A549 (cell line): ENCODE measurements around the gene XK. TPM values are rescaled to one million over a fixed set of nuclear protein-coding genes. Genes with fewer than 3 reads are reported as not detected.
A peak's percentile ranks its signal among the peaks of the same experiment; 100 is the strongest.

ENCODE experiments used
- ATAC-seq, 2 experiments: fragments of 200-7000 bp in 1 of 2; fragments of >200 bp in 1 of 2; cut with Nextera tagmentation in 1 of 2; cut with Tn5 transposase in 1 of 2; 3 replicates each; pipeline versions ENCODE4 v1.8.0 to v1.9.1; 2018 to 2020; ENCODE audit warnings: mild to moderate bottlenecking in 1 of 2, moderate library complexity in 1 of 2
- CTCF ChIA-PET: fragments of 300-600 bp; sonication (Branson Sonifier 250); formaldehyde crosslinking; extraction: SDS; loops from one replicate; lab custom pipeline; 2021; ENCODE audit warnings: antibody characterized with exemption, inconsistent platforms; lab: Yijun Ruan, JAX
- POLR2A ChIA-PET: fragments of 350-600 bp; formaldehyde crosslinking; extraction: SDS; loops from one replicate; lab custom pipeline; 2021; ENCODE audit warnings: antibody characterized with exemption, inconsistent platforms; lab: Yijun Ruan, JAX
- DNase-seq, 2 experiments: peaks; one replicate each; pipeline versions ENCODE4 v3.0.0 to v3.0.0-alpha.2; 2011 to 2016; ENCODE audit warnings: low read depth in 1 of 2, low spot score in 1 of 2
- FAIRE-seq: peaks from 2 replicates; lab custom pipeline; 2011; peaks lifted over from hg19 to GRCh38; lab: Jason Lieb, UNC
- H3K27ac ChIP-seq, 2 experiments: fragments of >200 bp; sonication (Bioruptor Twin); formaldehyde crosslinking; 3 replicates each; pipeline ENCODE4 v1.5.1; 2016 to 2017
- H3K4me1 ChIP-seq: fragments of >200 bp; sonication (Bioruptor Twin); formaldehyde crosslinking; 3 replicates; pipeline ENCODE4 v1.6.1; 2016
- H3K4me2 ChIP-seq: fragments of >200 bp; sonication (Bioruptor Twin); formaldehyde crosslinking; 3 replicates; pipeline ENCODE4 v1.6.1; 2016
- H3K4me3 ChIP-seq: fragments of >200 bp; sonication (Bioruptor Twin); formaldehyde crosslinking; 3 replicates; pipeline ENCODE4 v1.5.1; 2016
- H3K9me3 ChIP-seq: fragments of >200 bp; sonication (Bioruptor Twin); formaldehyde crosslinking; 3 replicates; pipeline ENCODE4 v1.6.1; 2016
- CBX8 ChIP-seq: fragments of 200-600 bp; sonication (generic); IDR thresholded peaks from 2 replicates; pipeline ENCODE4 v1.6.1; 2016
- E2F6 ChIP-seq: IDR thresholded peaks from 2 replicates; pipeline ENCODE4 v1.6.1; 2012; ENCODE audit warnings: low read depth, borderline replicate concordance
- EP300 ChIP-seq, 2 experiments: fragments of >200 bp; sonication (Bioruptor Twin); formaldehyde crosslinking; IDR thresholded peaks; 2 replicates in 1 of 2; 3 replicates in 1 of 2; pipeline ENCODE4 v1.6.1; 2016 to 2017
- GATA3 ChIP-seq: IDR thresholded peaks from 2 replicates; pipeline ENCODE4 v1.6.1; 2012; ENCODE audit warnings: borderline replicate concordance
- HES2 ChIP-seq: fragments of >200 bp; sonication (Bioruptor Twin); formaldehyde crosslinking; IDR thresholded peaks from 2 replicates; pipeline ENCODE4 v1.6.1; 2016
- HEYL ChIP-seq: fragments of 250-450 bp; sonication (Bioruptor Pico); IDR thresholded peaks from 2 replicates; pipeline ENCODE4 v1.8.0; 2021; ENCODE audit warnings: mild to moderate bottlenecking, moderate library complexity
- HOXB13 ChIP-seq: fragments of 250-450 bp; sonication (Bioruptor Pico); IDR thresholded peaks from 2 replicates; pipeline ENCODE4 v1.5.0; 2020; ENCODE audit warnings: low read depth, mild to moderate bottlenecking, moderate library complexity
- JUN ChIP-seq, 2 experiments: fragments of >200 bp; sonication (Bioruptor Twin); formaldehyde crosslinking; IDR thresholded peaks; 2 replicates in 1 of 2; 3 replicates in 1 of 2; pipeline ENCODE4 v1.6.1; 2016 to 2017
- MAFK ChIP-seq: fragments of 450-650 bp; IDR thresholded peaks from 2 replicates; pipeline ENCODE4 v1.6.1; 2014; ENCODE audit not compliant: partially characterized antibody
- MAZ ChIP-seq: fragments of 150-350 bp; IDR thresholded peaks from 2 replicates; pipeline ENCODE4 v1.6.1; 2014; ENCODE audit warnings: antibody characterized with exemption, low read depth, low read length, borderline replicate concordance
- MYC ChIP-seq: IDR thresholded peaks from 2 replicates; pipeline ENCODE4 v1.6.1; 2012; ENCODE audit warnings: mild to moderate bottlenecking, inconsistent platforms, low read length, improper control_type of control experiment, borderline replicate concordance
- NPAS2 ChIP-seq: fragments of 250-450 bp; sonication (Bioruptor Pico); IDR thresholded peaks from 2 replicates; pipeline ENCODE4 v1.8.0; 2022; ENCODE audit warnings: mild to moderate bottlenecking, moderate library complexity, borderline replicate concordance
- POLR2AphosphoS2 ChIP-seq: conservative IDR thresholded peaks from 2 replicates; pipeline ENCODE4 v1.6.1; 2012; ENCODE audit warnings: low read length, improper control_type of control experiment, inconsistent platforms
- RAD21 ChIP-seq, 2 experiments: fragments of >200 bp in 1 of 2; sonication (Bioruptor Twin) in 1 of 2; formaldehyde crosslinking in 1 of 2; IDR thresholded peaks in 1 of 2; conservative IDR thresholded peaks in 1 of 2; 2 replicates in 1 of 2; 3 replicates in 1 of 2; pipeline ENCODE4 v1.6.1; 2012 to 2018; ENCODE audit warnings: inconsistent platforms in 1 of 2
- RCOR1 ChIP-seq: fragments of 150-350 bp; IDR thresholded peaks from 2 replicates; pipeline ENCODE4 v1.6.1; 2014; ENCODE audit warnings: antibody characterized with exemption, low read length, low read depth
- SMC3 ChIP-seq: fragments of >200 bp; sonication (Bioruptor Twin); formaldehyde crosslinking; IDR thresholded peaks from 3 replicates; pipeline ENCODE4 v1.6.1; 2018; ENCODE audit warnings: inconsistent platforms
- SREBF2 ChIP-seq: fragments of 450-650 bp; IDR thresholded peaks from 2 replicates; pipeline ENCODE4 v1.6.1; 2014; ENCODE audit warnings: mild to moderate bottlenecking, moderate library complexity
- TFCP2L1 ChIP-seq: fragments of 250-450 bp; sonication (Bioruptor Pico); IDR thresholded peaks from 2 replicates; pipeline ENCODE4 v1.5.0; 2021; ENCODE audit warnings: mild to moderate bottlenecking
- ZC3H11A ChIP-seq: fragments of 450-650 bp; IDR thresholded peaks from 2 replicates; pipeline ENCODE4 v1.6.1; 2014; ENCODE audit warnings: antibody characterized with exemption, mild to moderate bottlenecking
- ZFP36 ChIP-seq: fragments of 450-650 bp; IDR thresholded peaks from 2 replicates; pipeline ENCODE4 v1.6.1; 2014; ENCODE audit warnings: borderline replicate concordance; ENCODE audit not compliant: partially characterized antibody
- ZNF302 ChIP-seq: fragments of 250-450 bp; sonication (Bioruptor Pico); IDR thresholded peaks from 2 replicates; pipeline ENCODE4 v1.9.0; 2021; ENCODE audit warnings: inconsistent platforms, mild to moderate bottlenecking, moderate library complexity
- WGBS: methylation state at CpG from one replicate; pipeline ENCODE4 v1.1.6; 2017; ENCODE audit errors: missing lambda C conversion rate; 5-methylcytosine and 5-hydroxymethylcytosine counted together
- polyA plus RNA-seq, 4 experiments: library from polyadenylated mRNA; depleted of rRNA in 3 of 4; stranded (reverse); fragments of >200 nt; fragmentation: RNase III in 1 of 4; extraction: RNeasy Plus Mini Kit Qiagen cat#74134 plus additional on column Dnase treatment in 1 of 4; gene quantifications; 2 replicates in 3 of 4; 3 replicates in 1 of 4; pipeline ENCODE4 v1.2.3, GENCODE V29; 2011 to 2017
- TF ChIP-seq, protein P1 (sequence below): fragments of 200-600 bp; sonication (generic); IDR thresholded peaks from 2 replicates; pipeline ENCODE4 v1.6.1; 2016; ENCODE audit warnings: antibody characterized with exemption, mild to moderate bottlenecking, moderate library complexity
- TF ChIP-seq, protein P2 (sequence below): fragments of 250-450 bp; sonication (Bioruptor Pico); IDR thresholded peaks from 2 replicates; pipeline ENCODE4 v1.5.0; 2021; ENCODE audit warnings: mild to moderate bottlenecking, moderate library complexity, borderline replicate concordance

Gene XK
- polyA plus RNA-seq, 2 of the 4 experiments (the other 2 are of a cell fraction): 0.34 to 1.2 TPM

- no peaks in the 10 kb centered on the region for H3K9me3 ChIP-seq
- TF ChIP-seq, protein P1, sequence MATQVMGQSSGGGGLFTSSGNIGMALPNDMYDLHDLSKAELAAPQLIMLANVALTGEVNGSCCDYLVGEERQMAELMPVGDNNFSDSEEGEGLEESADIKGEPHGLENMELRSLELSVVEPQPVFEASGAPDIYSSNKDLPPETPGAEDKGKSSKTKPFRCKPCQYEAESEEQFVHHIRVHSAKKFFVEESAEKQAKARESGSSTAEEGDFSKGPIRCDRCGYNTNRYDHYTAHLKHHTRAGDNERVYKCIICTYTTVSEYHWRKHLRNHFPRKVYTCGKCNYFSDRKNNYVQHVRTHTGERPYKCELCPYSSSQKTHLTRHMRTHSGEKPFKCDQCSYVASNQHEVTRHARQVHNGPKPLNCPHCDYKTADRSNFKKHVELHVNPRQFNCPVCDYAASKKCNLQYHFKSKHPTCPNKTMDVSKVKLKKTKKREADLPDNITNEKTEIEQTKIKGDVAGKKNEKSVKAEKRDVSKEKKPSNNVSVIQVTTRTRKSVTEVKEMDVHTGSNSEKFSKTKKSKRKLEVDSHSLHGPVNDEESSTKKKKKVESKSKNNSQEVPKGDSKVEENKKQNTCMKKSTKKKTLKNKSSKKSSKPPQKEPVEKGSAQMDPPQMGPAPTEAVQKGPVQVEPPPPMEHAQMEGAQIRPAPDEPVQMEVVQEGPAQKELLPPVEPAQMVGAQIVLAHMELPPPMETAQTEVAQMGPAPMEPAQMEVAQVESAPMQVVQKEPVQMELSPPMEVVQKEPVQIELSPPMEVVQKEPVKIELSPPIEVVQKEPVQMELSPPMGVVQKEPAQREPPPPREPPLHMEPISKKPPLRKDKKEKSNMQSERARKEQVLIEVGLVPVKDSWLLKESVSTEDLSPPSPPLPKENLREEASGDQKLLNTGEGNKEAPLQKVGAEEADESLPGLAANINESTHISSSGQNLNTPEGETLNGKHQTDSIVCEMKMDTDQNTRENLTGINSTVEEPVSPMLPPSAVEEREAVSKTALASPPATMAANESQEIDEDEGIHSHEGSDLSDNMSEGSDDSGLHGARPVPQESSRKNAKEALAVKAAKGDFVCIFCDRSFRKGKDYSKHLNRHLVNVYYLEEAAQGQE: no peak
- TF ChIP-seq HES2 (no peak), GATA3 (no peak), HOXB13 (CRISPR knock-in tag) (no peak), MYC (no peak), SREBF2 (no peak), POLR2AphosphoS2 (no peak), TFCP2L1 (no peak), E2F6 (no peak), SMC3 (no peak), MAFK (no peak), EP300 (IDR thresholded peaks at IDR 0.05) (no peak), ZFP36 (no peak), ZC3H11A (no peak)
- H3K4me1 ChIP-seq: no peaks in the 10 kb centered on the region
- H3K4me3 ChIP-seq: no peak overlapping the region
- WGBS: 33% methylated on average over 1 of the region's 1 CpG
- no peak for ATAC-seq
- H3K27ac ChIP-seq: no peak overlapping the region
- FAIRE-seq: peak; percentile 84
- POLR2A ChIA-PET: no interaction called here
- no peak for DNase-seq
- CTCF ChIA-PET: interaction anchor here (1.2 kb wide), 1 partner anchor 14 kb away, joined by 5 read pairs; no protein-coding TSS in a partner anchor
- H3K4me2 ChIP-seq: no peak overlapping the region
Measured at GRCh38 chrX:37759351-37759750, 73.8 kb downstream of the XK start.

GRCh38 chrX:37759878-37760418 is 74.4 kb downstream of the XK start:
- no peak overlapping the region for H3K4me2 ChIP-seq
- no peak for DNase-seq
- ATAC-seq: no peak
- H3K9me3 ChIP-seq: no peaks in the 10 kb centered on the region
- H3K4me3 ChIP-seq: no peak overlapping the region
- CTCF ChIA-PET: interaction anchor here (2.6 kb wide), 1 partner anchor 15 kb away, joined by 9 read pairs; no protein-coding TSS in a partner anchor
- no peaks in the 10 kb centered on the region for H3K4me1 ChIP-seq
- 31% methylated on average over 2 of the region's 2 CpGs for WGBS
- TF ChIP-seq NPAS2: no peak
- TF ChIP-seq HEYL: no peak
- no peak for TF ChIP-seq E2F6
- no peak for TF ChIP-seq RAD21 (conservative IDR thresholded peaks at IDR 0.05 in 1 of 2, IDR thresholded peaks at IDR 0.05 in 1 of 2)
- TF ChIP-seq MAZ: no peak
- TF ChIP-seq EP300 (IDR thresholded peaks at IDR 0.05): no peak
- TF ChIP-seq ZNF302: no peak
- TF ChIP-seq HOXB13 (CRISPR knock-in tag): no peak
- no peak for TF ChIP-seq TFCP2L1
- no peak for TF ChIP-seq SMC3
- no peak for TF ChIP-seq RCOR1
- TF ChIP-seq, protein P2, sequence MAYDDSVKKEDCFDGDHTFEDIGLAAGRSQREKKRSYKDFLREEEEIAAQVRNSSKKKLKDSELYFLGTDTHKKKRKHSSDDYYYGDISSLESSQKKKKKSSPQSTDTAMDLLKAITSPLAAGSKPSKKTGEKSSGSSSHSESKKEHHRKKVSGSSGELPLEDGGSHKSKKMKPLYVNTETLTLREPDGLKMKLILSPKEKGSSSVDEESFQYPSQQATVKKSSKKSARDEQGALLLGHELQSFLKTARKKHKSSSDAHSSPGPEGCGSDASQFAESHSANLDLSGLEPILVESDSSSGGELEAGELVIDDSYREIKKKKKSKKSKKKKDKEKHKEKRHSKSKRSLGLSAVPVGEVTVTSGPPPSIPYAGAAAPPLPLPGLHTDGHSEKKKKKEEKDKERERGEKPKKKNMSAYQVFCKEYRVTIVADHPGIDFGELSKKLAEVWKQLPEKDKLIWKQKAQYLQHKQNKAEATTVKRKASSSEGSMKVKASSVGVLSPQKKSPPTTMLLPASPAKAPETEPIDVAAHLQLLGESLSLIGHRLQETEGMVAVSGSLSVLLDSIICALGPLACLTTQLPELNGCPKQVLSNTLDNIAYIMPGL (CRISPR knock-in tag): no peak
- no peak for TF ChIP-seq CBX8
- no peak for TF ChIP-seq MYC
- TF ChIP-seq JUN (IDR thresholded peaks at IDR 0.05): no peak
- TF ChIP-seq, all 56 proteins: peak for 0
- H3K27ac ChIP-seq: no peak overlapping the region
- POLR2A ChIA-PET: no interaction called here
- no peak for FAIRE-seq
